OCI-LY1 (cell line): Measurements from ENCODE around the gene COMT.

ENCODE experiments used
- H2AFZ ChIP-seq: fragments of 200-600 bp; sonication (generic), shearing (Covaris generic); 2 replicates; pipeline ENCODE4 v1.6.0; 2014; ENCODE audit warnings: antibody characterized with exemption, mild to moderate bottlenecking, low read length
- H3F3A ChIP-seq: fragments of 200-600 bp; sonication (generic), shearing (Covaris generic); 2 replicates; pipeline ENCODE4 v1.6.0; 2014; ENCODE audit warnings: mild to moderate bottlenecking, antibody characterized with exemption, low read length, moderate library complexity; ENCODE audit not compliant: insufficient read depth
- H3K27ac ChIP-seq: fragments of 200-600 bp; sonication (generic); 2 replicates; pipeline ENCODE4 v1.5.1; 2014; ENCODE audit warnings: low read length, mixed run types, mild to moderate bottlenecking, low read depth; ENCODE audit not compliant: poor library complexity, severe bottlenecking
- H3K27me3 ChIP-seq: fragments of 200-600 bp; sonication (generic); 2 replicates; pipeline ENCODE4 v1.6.0; 2014; ENCODE audit warnings: antibody characterized with exemption, mild to moderate bottlenecking, low read length, moderate library complexity; ENCODE audit not compliant: insufficient read depth
- H3K36me3 ChIP-seq: fragments of 200-600 bp; sonication (generic); 2 replicates; pipeline ENCODE4 v1.6.1; 2014; ENCODE audit warnings: mild to moderate bottlenecking, antibody characterized with exemption, low read length, moderate library complexity, mixed read lengths; ENCODE audit not compliant: insufficient read depth
- H3K4me1 ChIP-seq: fragments of 200-600 bp; sonication (generic); 2 replicates; pipeline ENCODE4 v1.5.1; 2014; ENCODE audit warnings: mild to moderate bottlenecking, low read length, moderate library complexity; ENCODE audit not compliant: insufficient read depth, severe bottlenecking
- H3K4me2 ChIP-seq: fragments of 200-600 bp; sonication (generic), shearing (Covaris generic); 2 replicates; pipeline ENCODE4 v1.6.1; 2014; ENCODE audit warnings: low read length
- H3K4me3 ChIP-seq: fragments of 200-600 bp; sonication (generic); 2 replicates; pipeline ENCODE4 v1.5.1; 2014; ENCODE audit warnings: low read length, low read depth, mild to moderate bottlenecking, mixed read lengths; ENCODE audit not compliant: poor library complexity, severe bottlenecking
- H3K79me2 ChIP-seq: fragments of 200-600 bp; shearing (Covaris generic); 2 replicates; pipeline ENCODE4 v1.6.1; 2016; ENCODE audit warnings: mixed run types, low read length, mixed read lengths; ENCODE audit not compliant: insufficient read depth
- H3K9ac ChIP-seq: fragments of 200-600 bp; sonication (generic), shearing (Covaris generic); 2 replicates; pipeline ENCODE4 v1.6.1; 2014; ENCODE audit warnings: mild to moderate bottlenecking, low read length, mixed read lengths
- H3K9me2 ChIP-seq: fragments of 200-600 bp; sonication (generic), shearing (Covaris generic); 2 replicates; pipeline ENCODE4 v1.6.1; 2014; ENCODE audit warnings: low read depth, mild to moderate bottlenecking, low read length, mixed read lengths
- H3K9me3 ChIP-seq: fragments of 200-600 bp; shearing (Covaris generic); 2 replicates; pipeline ENCODE4 v1.6.1; 2014; ENCODE audit warnings: low read length, mixed read lengths
- H4K20me1 ChIP-seq: fragments of 200-600 bp; sonication (generic), shearing (Covaris generic); 2 replicates; pipeline ENCODE4 v1.6.0; 2016; ENCODE audit warnings: mild to moderate bottlenecking, low read length; ENCODE audit not compliant: insufficient read depth
- EZH2 ChIP-seq: fragments of 200-600 bp; sonication (generic), shearing (Covaris generic); IDR thresholded peaks from 2 replicates; pipeline ENCODE4 v1.8.0; 2017; ENCODE audit warnings: borderline replicate concordance, mixed run types, mild to moderate bottlenecking, antibody characterized with exemption, low read length, moderate library complexity, mixed read lengths
- TF ChIP-seq, protein P1 (sequence below): fragments of 200-600 bp; sonication (generic), shearing (Covaris generic); IDR thresholded peaks from 2 replicates; pipeline ENCODE4 v1.5.1; 2017; ENCODE audit warnings: mild to moderate bottlenecking, antibody characterized with exemption, low read length, moderate library complexity, mixed read lengths

COMT gene

DNA sequence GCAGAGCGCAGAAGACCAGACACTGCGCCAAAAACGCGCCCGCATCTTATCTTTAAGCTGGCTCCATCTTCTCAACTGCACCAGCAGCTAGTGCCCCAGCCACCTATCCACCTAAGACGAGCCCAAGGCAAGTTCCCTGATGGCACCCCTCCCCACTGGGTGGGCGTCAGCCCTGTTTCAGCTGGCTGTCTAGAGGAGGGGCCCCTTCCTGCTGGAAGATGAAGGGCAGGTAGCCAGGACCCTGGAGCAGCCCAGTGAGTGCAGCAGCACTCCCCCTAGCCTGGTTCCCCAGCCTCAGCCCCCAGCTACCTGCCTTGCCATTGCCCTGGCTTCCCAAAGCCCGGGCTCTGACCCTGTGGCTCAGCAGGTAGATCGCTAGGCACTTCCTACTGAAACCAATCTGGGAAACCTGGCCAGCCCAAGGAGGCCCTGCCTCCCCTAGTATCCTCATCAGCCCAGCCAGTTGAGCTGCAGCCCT lies 46.8 kb downstream of the COMT start:
- no peaks in the 10 kb centered on the region for H3K9me2 ChIP-seq
- H3K36me3 ChIP-seq, result no peaks in the 10 kb centered on the region
- no peak overlapping the region for H3K4me2 ChIP-seq
- H3K9me3 ChIP-seq, result no peaks in the 10 kb centered on the region
- no peaks in the 10 kb centered on the region for H3F3A ChIP-seq
- no peak overlapping the region for H3K4me3 ChIP-seq
- TF ChIP-seq, protein P1, sequence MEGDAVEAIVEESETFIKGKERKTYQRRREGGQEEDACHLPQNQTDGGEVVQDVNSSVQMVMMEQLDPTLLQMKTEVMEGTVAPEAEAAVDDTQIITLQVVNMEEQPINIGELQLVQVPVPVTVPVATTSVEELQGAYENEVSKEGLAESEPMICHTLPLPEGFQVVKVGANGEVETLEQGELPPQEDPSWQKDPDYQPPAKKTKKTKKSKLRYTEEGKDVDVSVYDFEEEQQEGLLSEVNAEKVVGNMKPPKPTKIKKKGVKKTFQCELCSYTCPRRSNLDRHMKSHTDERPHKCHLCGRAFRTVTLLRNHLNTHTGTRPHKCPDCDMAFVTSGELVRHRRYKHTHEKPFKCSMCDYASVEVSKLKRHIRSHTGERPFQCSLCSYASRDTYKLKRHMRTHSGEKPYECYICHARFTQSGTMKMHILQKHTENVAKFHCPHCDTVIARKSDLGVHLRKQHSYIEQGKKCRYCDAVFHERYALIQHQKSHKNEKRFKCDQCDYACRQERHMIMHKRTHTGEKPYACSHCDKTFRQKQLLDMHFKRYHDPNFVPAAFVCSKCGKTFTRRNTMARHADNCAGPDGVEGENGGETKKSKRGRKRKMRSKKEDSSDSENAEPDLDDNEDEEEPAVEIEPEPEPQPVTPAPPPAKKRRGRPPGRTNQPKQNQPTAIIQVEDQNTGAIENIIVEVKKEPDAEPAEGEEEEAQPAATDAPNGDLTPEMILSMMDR, result no peak
- TF ChIP-seq EZH2, result no peak
- H3K79me2 ChIP-seq, result no peaks in the 10 kb centered on the region
- H3K9ac ChIP-seq, result no peak overlapping the region
- H3K4me1 ChIP-seq, result peaks cover 8% of the 10 kb centered on the region
- H4K20me1 ChIP-seq, result no peaks in the 10 kb centered on the region
- H2AFZ ChIP-seq, result no peak overlapping the region
- H3K27me3 ChIP-seq, result no peaks in the 10 kb centered on the region
- H3K27ac ChIP-seq, result no peak overlapping the region

DNA sequence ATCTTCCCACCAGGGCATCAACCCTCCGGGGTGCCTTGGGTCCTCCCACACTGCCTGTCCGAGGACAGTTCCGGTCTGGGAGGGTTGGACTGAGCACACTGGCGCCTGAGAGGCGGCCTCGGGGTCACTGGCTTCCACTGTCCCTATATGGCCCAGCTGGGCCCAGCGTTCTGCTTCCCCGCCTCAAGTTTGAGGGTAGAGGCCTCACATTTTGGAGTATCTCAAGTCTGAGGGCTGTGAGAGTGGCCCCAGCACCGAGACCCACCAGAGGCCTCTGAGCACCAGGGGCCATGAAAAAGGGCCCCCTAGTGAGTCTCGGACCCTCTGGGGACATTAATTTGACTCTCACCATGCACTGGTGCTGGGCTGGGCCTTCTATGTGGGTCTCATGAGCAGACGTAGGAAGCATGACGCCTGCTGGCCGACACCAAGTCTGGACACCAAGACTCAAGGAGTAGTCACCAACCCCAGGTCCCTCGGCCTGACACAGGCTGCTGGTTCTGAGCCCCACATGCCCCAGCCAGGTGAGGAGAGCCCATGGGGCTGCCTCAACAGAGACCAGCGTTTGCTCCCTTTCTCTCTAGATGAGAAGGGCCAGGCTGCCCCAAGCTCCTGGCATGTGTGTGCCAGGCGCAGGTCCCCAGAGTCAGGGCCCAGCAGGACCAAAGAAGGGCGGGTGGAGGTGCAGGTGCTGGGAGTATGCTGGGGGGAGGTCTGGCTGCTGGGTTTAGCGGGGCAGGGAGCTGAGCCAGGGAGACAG lies 47.6 kb downstream of the COMT start:
- H3K4me1 ChIP-seq, result peaks cover 8% of the 10 kb centered on the region
- H3K27ac ChIP-seq, result no peak overlapping the region
- no peak overlapping the region for H3K4me3 ChIP-seq
- no peak overlapping the region for H3K4me2 ChIP-seq
- no peaks in the 10 kb centered on the region for H3K9me2 ChIP-seq
- H3K9me3 ChIP-seq, result no peaks in the 10 kb centered on the region
- no peaks in the 10 kb centered on the region for H4K20me1 ChIP-seq
- H2AFZ ChIP-seq, result no peak overlapping the region
- no peaks in the 10 kb centered on the region for H3K36me3 ChIP-seq
- H3K9ac ChIP-seq, result no peak overlapping the region
- TF ChIP-seq, protein P1, result no peak
- TF ChIP-seq EZH2, result no peak
- no peaks in the 10 kb centered on the region for H3K79me2 ChIP-seq
- 0 out of 2 replicates have a peak, but pooled peaks cover 3% of the 10 kb centered on the region for H3K27me3 ChIP-seq
- H3F3A ChIP-seq, result no peaks in the 10 kb centered on the region

DNA sequence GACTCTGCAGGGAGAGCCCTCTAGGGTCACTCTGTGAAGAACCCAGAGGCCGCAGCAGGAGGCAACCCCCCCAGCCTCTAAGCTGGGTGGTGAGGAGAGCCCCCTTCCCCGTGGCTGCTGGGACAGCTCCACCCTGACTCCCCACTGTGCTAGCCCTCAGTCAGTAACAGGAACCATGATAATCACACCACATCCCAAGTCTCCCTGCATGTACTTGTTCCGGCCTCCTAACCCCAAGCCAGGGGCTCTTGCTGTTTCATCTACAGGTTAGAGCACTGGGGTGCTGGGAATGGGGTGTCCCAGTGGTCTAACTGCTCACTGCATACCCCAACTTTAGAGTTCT lies 48.1 kb downstream of the COMT start:
- Histone ChIP-seq H3K4me1 (peaks cover 8% of the 10 kb centered on the region), H3K79me2 (no peaks in the 10 kb centered on the region), H3K27ac (no peak overlapping the region), H3K9ac (no peak overlapping the region), H3K4me3 (no peak overlapping the region), H3F3A (no peaks in the 10 kb centered on the region), H3K36me3 (no peaks in the 10 kb centered on the region), H2AFZ (no peak overlapping the region), H3K27me3 (0 out of 2 replicates have a peak, but pooled peaks cover 4% of the 10 kb centered on the region), H4K20me1 (no peaks in the 10 kb centered on the region), H3K9me2 (no peaks in the 10 kb centered on the region), H3K9me3 (no peaks in the 10 kb centered on the region), H3K4me2 (no peak overlapping the region)
- no peak for TF ChIP-seq EZH2
- TF ChIP-seq, protein P1, result no peak
